Measurements from ENCODE around the gene RDM1. TPM values are rescaled to one million over a fixed set of nuclear protein-coding genes. Genes with fewer than 3 reads are reported as not detected.
"Not testable (repeated sequence)": the region's sequence is repeated elsewhere in the genome, so short reads cannot be mapped to it uniquely, and the experiment has no call there.

The RDM1 gene
- total and polyA plus RNA-seq, 4 experiments from 2014 or later, result 0.38 to 1.9 (median 0.92) TPM

DNA sequence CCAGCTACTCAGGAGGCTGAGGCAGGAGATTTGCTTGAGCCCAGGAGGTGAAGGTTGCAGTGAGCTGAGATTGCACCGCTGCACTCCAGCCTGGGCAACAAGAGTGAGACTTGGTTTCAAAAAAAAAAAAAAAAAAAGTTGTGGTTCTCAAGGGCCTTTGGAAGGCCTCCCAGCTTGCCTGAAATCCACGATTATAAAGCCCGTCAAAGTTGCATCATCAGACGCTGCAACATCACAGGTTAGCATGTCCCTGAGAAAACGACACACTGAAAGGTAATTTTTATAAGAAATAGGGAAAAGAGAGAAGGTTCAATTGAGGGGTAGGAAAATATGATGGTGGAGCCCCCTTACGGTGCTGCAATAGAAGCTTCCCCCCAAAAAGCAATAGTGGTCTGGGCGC lies 17.5 kb upstream of the RDM1 start:
- intact Hi-C loops (cut with micrococcal nuclease), result no loop called here
- no peaks in the 10 kb centered on the region for H3K27me3 Mint-ChIP-seq

DNA sequence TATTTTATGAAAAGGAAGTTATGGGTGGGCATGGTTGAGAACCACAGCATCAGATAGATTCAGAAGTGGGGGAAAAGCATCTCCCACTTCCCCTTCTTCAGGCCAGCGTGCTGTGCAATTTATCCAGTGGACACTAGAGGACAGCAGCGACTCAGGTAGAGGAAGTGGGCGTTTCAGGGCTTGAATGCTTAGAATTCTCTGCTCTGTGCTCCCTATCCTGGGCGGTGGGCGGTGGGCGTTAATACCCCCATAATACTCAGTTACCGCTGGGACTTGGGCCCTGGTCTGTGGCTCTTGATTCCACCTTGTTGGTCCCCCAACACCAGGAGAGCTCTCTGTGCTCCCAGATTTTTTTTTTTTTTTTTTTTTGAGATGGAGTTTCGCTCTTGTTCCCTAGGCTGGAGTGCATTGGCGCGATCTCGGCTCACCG lies 16.6 kb upstream of the RDM1 start:
- no peaks in the 10 kb centered on the region for H3K27me3 Mint-ChIP-seq
- intact Hi-C loops (cut with micrococcal nuclease), result loop anchor here (1.0 kb wide), 1 partner anchor 98 kb away; no protein-coding TSS in a partner anchor
- H3K9me3 ChIP-seq (ENCODE audit: control insufficient read depth in 1 of 2, low read length in 2 of 2), result no peaks in the 10 kb centered on the region

More for the DNA sequence above, 17.5 kb upstream of the RDM1 start:
- Histone ChIP-seq H3K4me3 (ENCODE audit: low read length in 2 of 2) (no peak overlapping the region), H3K36me3 (ENCODE audit: insufficient read depth, low read length) (no peaks in the 10 kb centered on the region), H3K27me3 (ENCODE audit: insufficient read depth, low read length) (no peaks in the 10 kb centered on the region), H3K9me3 (ENCODE audit: control insufficient read depth in 1 of 2, low read length in 2 of 2) (no peaks in the 10 kb centered on the region), H3K4me1 (ENCODE audit: insufficient read depth, low read length) (peaks cover 3% of the 10 kb centered on the region), H3K27ac (ENCODE audit: low read depth, low read length) (no peak overlapping the region)
- no peak overlapping the region for H3K4me3 Mint-ChIP-seq
- no peak overlapping the region for H3K27ac Mint-ChIP-seq
- H3K36me3 Mint-ChIP-seq, result no peaks in the 10 kb centered on the region
- DNase-seq, result no peak
- no peaks in the 10 kb centered on the region for H3K9me3 Mint-ChIP-seq
- ChIA-PET CTCF (ENCODE audit: partially characterized antibody) (interaction anchor here (0.7 to 2.8 kb wide), 9 partner anchors 10 to 201 kb away, joined by 3 to 9 read pairs (median 4); no protein-coding TSS in a partner anchor), POLR2A (ENCODE audit: partially characterized antibody) (interaction anchor here (1.4 to 1.6 kb wide), 2 partner anchors 139 to 538 kb away, joined by 3 read pairs; partner anchors contain the start of genes TAF15 and ZNHIT3)
- peaks cover 0 to 8% (median 0%) of the 10 kb centered on the region in 4 donors for H3K4me1 Mint-ChIP-seq

DNA sequence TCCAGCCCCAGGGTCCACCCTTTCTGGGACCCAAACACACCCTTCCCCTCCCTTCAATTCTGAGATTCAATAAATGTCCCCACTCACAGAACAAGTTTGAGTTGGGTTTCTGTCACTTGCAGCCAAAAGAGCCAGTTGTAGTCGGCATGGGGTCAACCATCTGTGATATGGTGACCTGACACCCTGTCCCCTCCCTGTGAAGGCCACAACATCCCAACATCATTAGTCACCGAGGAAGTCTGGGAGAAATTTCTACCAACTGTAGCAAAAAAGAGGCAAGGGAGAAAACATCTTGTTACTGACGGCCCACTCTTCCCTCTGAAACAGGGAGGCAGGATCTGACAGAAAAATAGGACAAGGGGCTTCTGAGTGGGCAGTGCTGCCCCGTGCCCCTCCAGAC lies 13.6 kb upstream of the RDM1 start:
- peaks cover 3% of the 10 kb centered on the region for H3K4me1 ChIP-seq (ENCODE audit: insufficient read depth, low read length)
- POLR2A ChIA-PET (ENCODE audit: partially characterized antibody), result interaction anchor here (1.1 kb wide), 1 partner anchor 54 kb away, joined by 3 read pairs; no protein-coding TSS in a partner anchor
- H3K27me3 ChIP-seq (ENCODE audit: insufficient read depth, low read length), result no peaks in the 10 kb centered on the region
- Mint-ChIP-seq H3K4me1 (peaks cover 0 to 6% (median 0%) of the 10 kb centered on the region in 4 donors), H3K36me3 (no peaks in the 10 kb centered on the region), H3K27me3 (no peaks in the 10 kb centered on the region), H3K27ac (no peak overlapping the region), H3K9me3 (no peaks in the 10 kb centered on the region), H3K4me3 (no peak overlapping the region)
- H3K9me3 ChIP-seq (ENCODE audit: control insufficient read depth in 1 of 2, low read length in 2 of 2), result no peaks in the 10 kb centered on the region
- intact Hi-C loops (cut with micrococcal nuclease), result no loop called here
- DNase-seq, result no peak
- CTCF ChIA-PET (ENCODE audit: partially characterized antibody), result no interaction called here
- no peaks in the 10 kb centered on the region for H3K36me3 ChIP-seq (ENCODE audit: insufficient read depth, low read length)
- H3K4me3 ChIP-seq (ENCODE audit: low read length in 2 of 2), result no peak overlapping the region
- H3K27ac ChIP-seq (ENCODE audit: low read depth, low read length), result no peak overlapping the region

More for the DNA sequence above, 16.6 kb upstream of the RDM1 start:
- no peaks in the 10 kb centered on the region for H3K36me3 ChIP-seq (ENCODE audit: insufficient read depth, low read length)
- Mint-ChIP-seq H3K9me3 (no peaks in the 10 kb centered on the region), H3K36me3 (no peaks in the 10 kb centered on the region), H3K4me1 (peaks cover 0 to 6% (median 0%) of the 10 kb centered on the region in 4 donors), H3K27ac (no peak overlapping the region), H3K4me3 (no peak overlapping the region)
- DNase-seq, result peak in 4 of 5 donors; percentile 17 to 32 (median 28)
- ChIA-PET POLR2A (ENCODE audit: partially characterized antibody) (interaction anchor here (1.3 to 1.6 kb wide), 2 partner anchors 47 to 138 kb away, joined by 3 to 4 read pairs; partner anchors contain the start of gene TAF15), CTCF (ENCODE audit: partially characterized antibody) (interaction anchor here (0.8 to 2.8 kb wide), 6 partner anchors 11 to 202 kb away, joined by 3 to 9 read pairs (median 7); no protein-coding TSS in a partner anchor)
- no peaks in the 10 kb centered on the region for H3K27me3 ChIP-seq (ENCODE audit: insufficient read depth, low read length)
- peaks cover 3% of the 10 kb centered on the region for H3K4me1 ChIP-seq (ENCODE audit: insufficient read depth, low read length)
- H3K4me3 ChIP-seq (ENCODE audit: low read length in 2 of 2), result no peak overlapping the region
- no peak overlapping the region for H3K27ac ChIP-seq (ENCODE audit: low read depth, low read length)

DNA sequence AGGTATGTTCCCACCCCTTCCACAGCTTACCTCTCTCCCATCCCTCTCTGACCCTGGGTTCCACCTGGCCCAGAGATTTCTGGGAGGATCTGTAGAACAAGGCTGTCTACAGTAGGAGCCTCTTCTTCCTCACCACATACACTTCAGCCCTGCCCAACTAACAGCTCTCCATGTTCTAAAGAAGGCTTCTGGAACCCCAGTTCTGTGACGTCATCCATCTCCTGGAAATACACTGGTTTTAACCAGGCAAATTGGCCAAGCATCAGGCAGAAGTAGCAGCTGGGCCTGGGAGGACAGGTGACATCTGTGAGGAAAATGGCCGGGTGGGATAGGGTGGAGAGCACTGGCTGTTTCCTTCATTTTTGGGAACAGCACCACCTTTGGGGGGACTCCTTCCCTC lies 13.0 kb upstream of the RDM1 start, which contains the start of gene LYZL6:
LYZL6 (minus strand) TSS at position 177 of the 400 bp plus-strand sequence. CDS start 4,357 bp downstream, outside the sequence.
- Mint-ChIP-seq H3K27ac (peak within 1 kb of the TSS in 2 of 7 donors; percentile 53 to 55), H3K36me3 (no peaks in the 10 kb centered on the region), H3K9me3 (peaks cover 0 to 2% (median 0%) of the 10 kb centered on the region in 8 donors), H3K4me1 (peaks cover 0 to 6% (median under 1%) of the 10 kb centered on the region in 4 donors), H3K27me3 (no peaks in the 10 kb centered on the region), H3K4me3 (no peak within 1 kb of the TSS)
- Histone ChIP-seq H3K27ac (ENCODE audit: low read depth, low read length) (no peak within 1 kb of the TSS), H3K9me3 (ENCODE audit: control insufficient read depth in 1 of 2, low read length in 2 of 2) (no peaks in the 10 kb centered on the region), H3K36me3 (ENCODE audit: insufficient read depth, low read length) (no peaks in the 10 kb centered on the region), H3K27me3 (ENCODE audit: insufficient read depth, low read length) (no peaks in the 10 kb centered on the region), H3K4me3 (ENCODE audit: low read length in 2 of 2) (no peak within 1 kb of the TSS), H3K4me1 (ENCODE audit: insufficient read depth, low read length) (peaks cover 3% of the 10 kb centered on the region)
- intact Hi-C loops (cut with micrococcal nuclease), result no loop called here
- ChIA-PET CTCF (ENCODE audit: partially characterized antibody) (interaction anchor here (1.0 to 1.2 kb wide), 2 partner anchors 26 to 95 kb away, joined by 3 to 4 read pairs; no protein-coding TSS in a partner anchor), POLR2A (ENCODE audit: partially characterized antibody) (interaction anchor here (0.9 to 1.1 kb wide), 2 partner anchors 53 to 94 kb away, joined by 3 read pairs; no protein-coding TSS in a partner anchor)
- DNase-seq, result no peak

DNA sequence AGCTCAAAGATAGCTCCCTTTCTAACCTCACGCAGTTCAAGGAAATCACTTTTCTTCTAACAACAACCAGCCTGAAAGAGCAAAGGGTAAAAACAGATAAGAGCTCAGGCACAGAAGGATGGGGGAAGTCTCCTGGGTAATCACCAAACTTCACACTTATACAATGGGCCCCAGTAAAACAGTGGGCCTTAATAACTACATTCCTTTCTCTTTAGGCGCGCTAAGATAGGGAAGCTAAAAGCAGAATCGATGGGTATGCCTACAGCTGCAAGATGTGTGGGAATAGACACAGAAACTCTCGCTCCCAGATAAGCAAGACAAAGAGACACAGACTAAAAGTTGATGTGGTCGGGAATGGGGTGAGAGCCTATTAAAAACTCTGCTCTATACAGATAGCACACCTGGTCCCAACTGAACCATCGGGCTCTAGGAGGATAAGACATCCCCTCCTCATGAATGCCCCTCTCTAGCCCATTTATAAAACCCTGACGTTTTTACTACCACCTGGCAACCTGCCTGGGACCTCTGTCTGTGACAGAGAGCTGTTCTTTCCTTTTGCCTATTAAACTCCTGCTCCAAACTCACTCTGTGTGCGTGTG lies 12.1 kb upstream of the RDM1 start:
- Histone ChIP-seq H3K4me3 (ENCODE audit: low read length in 2 of 2) (no peak overlapping the region), H3K27ac (ENCODE audit: low read depth, low read length) (no peak overlapping the region), H3K36me3 (ENCODE audit: insufficient read depth, low read length) (no peaks in the 10 kb centered on the region), H3K27me3 (ENCODE audit: insufficient read depth, low read length) (no peaks in the 10 kb centered on the region), H3K4me1 (ENCODE audit: insufficient read depth, low read length) (peaks cover 3% of the 10 kb centered on the region), H3K9me3 (ENCODE audit: control insufficient read depth in 1 of 2, low read length in 2 of 2) (no peaks in the 10 kb centered on the region)
- peaks cover 0 to 2% (median 0%) of the 10 kb centered on the region in 8 donors for H3K9me3 Mint-ChIP-seq
- CTCF ChIA-PET (ENCODE audit: partially characterized antibody), result interaction anchor here (0.6 to 1.2 kb wide), 3 partner anchors 27 to 94 kb away, joined by 3 to 4 read pairs (median 3); no protein-coding TSS in a partner anchor
- H3K27ac Mint-ChIP-seq, result peak overlapping the region in 2 of 7 donors; percentile 53 to 55
- H3K27me3 Mint-ChIP-seq, result no peaks in the 10 kb centered on the region
- H3K36me3 Mint-ChIP-seq, result no peaks in the 10 kb centered on the region
- no peak for DNase-seq
- intact Hi-C loops (cut with micrococcal nuclease), result no loop called here
- no peak overlapping the region for H3K4me3 Mint-ChIP-seq
- POLR2A ChIA-PET (ENCODE audit: partially characterized antibody), result interaction anchor here (0.9 to 1.3 kb wide), 2 partner anchors 12 to 94 kb away, joined by 3 read pairs; partner anchors contain the start of gene RDM1
- H3K4me1 Mint-ChIP-seq, result peaks cover 0 to 6% (median under 1%) of the 10 kb centered on the region in 4 donors

DNA sequence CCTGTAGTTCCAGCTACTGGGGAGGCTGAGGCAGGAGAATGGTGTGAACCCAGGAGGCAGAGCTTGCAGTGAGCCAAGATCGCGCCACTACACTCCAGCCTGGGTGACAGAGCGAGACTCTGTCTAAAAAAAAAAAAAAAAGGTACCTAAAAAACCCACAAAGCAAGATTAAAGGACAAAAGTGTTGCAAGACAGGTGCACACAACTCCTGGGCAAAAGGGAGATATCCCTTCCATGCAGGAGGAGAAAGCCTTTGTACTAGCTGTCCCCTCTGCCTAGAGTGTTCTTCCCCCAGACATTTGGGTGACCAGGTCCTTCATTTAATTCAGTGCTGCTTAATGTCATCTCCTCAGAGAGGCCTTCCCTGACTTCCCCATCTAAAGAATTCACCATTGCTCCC lies 7.9 kb upstream of the RDM1 start:
- H3K27ac Mint-ChIP-seq; H3K4me1 Mint-ChIP-seq; H3K27ac ChIP-seq (ENCODE audit: low read depth, low read length); H3K27me3 ChIP-seq (ENCODE audit: insufficient read depth, low read length); CTCF ChIA-PET (ENCODE audit: partially characterized antibody); H3K27me3 Mint-ChIP-seq; H3K4me3 Mint-ChIP-seq; H3K4me3 ChIP-seq (ENCODE audit: low read length in 2 of 2); H3K4me1 ChIP-seq (ENCODE audit: insufficient read depth, low read length); H3K9me3 Mint-ChIP-seq; H3K36me3 ChIP-seq (ENCODE audit: insufficient read depth, low read length); H3K36me3 Mint-ChIP-seq; intact Hi-C loops (cut with micrococcal nuclease); POLR2A ChIA-PET (ENCODE audit: partially characterized antibody); H3K9me3 ChIP-seq (ENCODE audit: control insufficient read depth in 1 of 2, low read length in 2 of 2); DNase-seq: not testable (repeated sequence)

DNA sequence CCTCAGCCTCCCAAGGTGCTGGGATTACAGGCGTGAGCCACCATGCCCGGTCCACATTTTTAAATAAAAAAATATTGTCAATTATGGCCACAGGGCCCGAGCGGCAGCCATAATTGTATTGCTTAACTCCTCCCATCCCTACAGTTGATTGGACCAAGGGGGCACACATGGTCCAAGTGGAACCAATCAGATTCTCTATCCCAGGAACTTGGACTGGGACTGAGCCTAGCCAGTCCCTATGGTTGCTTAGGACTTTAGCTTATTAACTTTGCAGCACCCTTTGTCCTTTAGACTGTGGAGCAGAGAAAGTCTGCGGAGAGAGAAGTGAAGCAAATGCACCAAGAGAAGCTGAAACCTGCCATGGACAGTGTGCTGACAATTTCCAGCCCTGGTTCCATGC lies 5.5 kb upstream of the RDM1 start:
- DNase-seq, result no peak
- no peaks in the 10 kb centered on the region for H3K36me3 ChIP-seq (ENCODE audit: insufficient read depth, low read length)
- H3K27me3 ChIP-seq (ENCODE audit: insufficient read depth, low read length), result no peaks in the 10 kb centered on the region
- ChIA-PET CTCF (ENCODE audit: partially characterized antibody) (no interaction called here), POLR2A (ENCODE audit: partially characterized antibody) (no interaction called here)
- intact Hi-C loops (cut with micrococcal nuclease), result no loop called here
- H3K27ac ChIP-seq (ENCODE audit: low read depth, low read length), result no peak overlapping the region
- no peak overlapping the region for H3K4me3 ChIP-seq (ENCODE audit: low read length in 2 of 2)
- H3K4me1 ChIP-seq (ENCODE audit: insufficient read depth, low read length), result no peaks in the 10 kb centered on the region
- Mint-ChIP-seq H3K27me3 (no peaks in the 10 kb centered on the region), H3K9me3 (peaks cover 0 to 2% (median 0%) of the 10 kb centered on the region in 8 donors), H3K4me3 (no peak overlapping the region), H3K27ac (no peak overlapping the region), H3K4me1 (peaks cover 0 to 1% (median 0%) of the 10 kb centered on the region in 4 donors), H3K36me3 (no peaks in the 10 kb centered on the region)
- no peaks in the 10 kb centered on the region for H3K9me3 ChIP-seq (ENCODE audit: control insufficient read depth in 1 of 2, low read length in 2 of 2)

Measured in CD4-positive, alpha-beta memory T cell (primary cell).